ENCODE data around the gene GLB1L.
"Not testable (repeated sequence)": the region's sequence is repeated elsewhere in the genome, so short reads cannot be mapped to it uniquely, and the experiment has no call there.

DNA sequence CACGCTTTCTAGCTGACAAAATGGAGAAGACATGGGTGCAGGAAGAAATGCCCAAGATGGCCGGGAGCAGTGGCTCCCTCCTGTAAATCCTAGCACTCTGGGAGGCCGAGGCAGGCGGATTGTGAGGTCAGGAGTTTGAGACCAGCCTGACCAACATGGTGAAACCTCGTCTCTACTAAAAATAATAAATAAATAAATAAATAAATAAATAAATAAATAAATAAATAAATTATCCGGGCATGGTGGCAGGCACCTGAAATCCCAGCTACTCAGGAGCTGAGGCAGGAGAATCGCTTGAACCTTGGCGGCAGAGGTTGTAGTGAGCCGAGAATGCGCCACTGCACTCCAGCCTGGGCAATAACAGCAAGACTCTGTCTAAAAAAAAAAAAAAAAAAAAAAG, 13.7 kb upstream of the GLB1L start:
- TF ChIP-seq, protein P1, sequence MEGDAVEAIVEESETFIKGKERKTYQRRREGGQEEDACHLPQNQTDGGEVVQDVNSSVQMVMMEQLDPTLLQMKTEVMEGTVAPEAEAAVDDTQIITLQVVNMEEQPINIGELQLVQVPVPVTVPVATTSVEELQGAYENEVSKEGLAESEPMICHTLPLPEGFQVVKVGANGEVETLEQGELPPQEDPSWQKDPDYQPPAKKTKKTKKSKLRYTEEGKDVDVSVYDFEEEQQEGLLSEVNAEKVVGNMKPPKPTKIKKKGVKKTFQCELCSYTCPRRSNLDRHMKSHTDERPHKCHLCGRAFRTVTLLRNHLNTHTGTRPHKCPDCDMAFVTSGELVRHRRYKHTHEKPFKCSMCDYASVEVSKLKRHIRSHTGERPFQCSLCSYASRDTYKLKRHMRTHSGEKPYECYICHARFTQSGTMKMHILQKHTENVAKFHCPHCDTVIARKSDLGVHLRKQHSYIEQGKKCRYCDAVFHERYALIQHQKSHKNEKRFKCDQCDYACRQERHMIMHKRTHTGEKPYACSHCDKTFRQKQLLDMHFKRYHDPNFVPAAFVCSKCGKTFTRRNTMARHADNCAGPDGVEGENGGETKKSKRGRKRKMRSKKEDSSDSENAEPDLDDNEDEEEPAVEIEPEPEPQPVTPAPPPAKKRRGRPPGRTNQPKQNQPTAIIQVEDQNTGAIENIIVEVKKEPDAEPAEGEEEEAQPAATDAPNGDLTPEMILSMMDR (IDR thresholded peaks at IDR 0.05): not testable (repeated sequence)
- not testable (repeated sequence) for TF ChIP-seq POLR2A (IDR thresholded peaks at IDR 0.05); EP300 (IDR thresholded peaks at IDR 0.05; ENCODE audit: low read depth)

Data from transverse colon (tissue), 3 donors.